Suprapubic skin (tissue), 4 donors: ENCODE results near the gene LPIN3.

ENCODE experiments used
- CTCF ChIP-seq, 2 donors: fragments of 200-600 bp in 1 of 2; fragments of 450-650 bp in 1 of 2; sonication (generic) in 1 of 2; IDR thresholded peaks; one replicate each; pipeline ENCODE4 v1.5.1; 2016 to 2019; ENCODE audit warnings: antibody characterized with exemption in 2 of 2, mild to moderate bottlenecking in 1 of 2, moderate library complexity in 1 of 2
- EP300 ChIP-seq: sonication (generic); formaldehyde crosslinking; IDR thresholded peaks from one replicate; pipeline ENCODE4 v1.6.1; 2017; ENCODE audit warnings: antibody characterized with exemption
- POLR2A ChIP-seq, 2 donors: fragments of 450-650 bp; IDR thresholded peaks; one replicate each; pipeline ENCODE4 v1.6.1; 2017; ENCODE audit warnings: antibody characterized with exemption in 2 of 2, mild to moderate bottlenecking in 2 of 2, moderate library complexity in 2 of 2
- POLR2AphosphoS5 ChIP-seq, 3 donors: sonication (generic); formaldehyde crosslinking; IDR thresholded peaks; one replicate each; pipeline ENCODE4 v1.6.1; 2017; ENCODE audit warnings: antibody characterized with exemption in 3 of 3

GRCh38 chr20:41314386-41314785, 26.2 kb upstream of the LPIN3 start:
- no peak for TF ChIP-seq CTCF (IDR thresholded peaks at IDR 0.05)
- no peak for TF ChIP-seq POLR2A (IDR thresholded peaks at IDR 0.05)
- no peak for TF ChIP-seq EP300
- no peak for TF ChIP-seq POLR2AphosphoS5 (IDR thresholded peaks at IDR 0.05)
